Ectodermal cell (in vitro differentiated cells): ENCODE data around the gene WDR3.
"Not testable (repeated sequence)": the region's sequence is repeated elsewhere in the genome, so short reads cannot be mapped to it uniquely, and the experiment has no call there.

Experiments
- H3K27ac ChIP-seq: 2 replicates; pipeline ENCODE4 v1.7.0; 2013; ENCODE audit warnings: mild to moderate bottlenecking, low read depth, low read length; ENCODE audit not compliant: insufficient read depth, poor library complexity, severe bottlenecking
- H3K27me3 ChIP-seq: 2 replicates; pipeline ENCODE4 v1.7.0; 2013; ENCODE audit warnings: mild to moderate bottlenecking, low read length; ENCODE audit not compliant: insufficient read depth, control insufficient read depth, poor library complexity, severe bottlenecking
- H3K36me3 ChIP-seq: one replicate; pipeline ENCODE4 v1.7.0; 2013; ENCODE audit warnings: low read length; ENCODE audit not compliant: control insufficient read depth, insufficient read depth
- H3K4me1 ChIP-seq: one replicate; pipeline ENCODE4 v1.7.0; 2013; ENCODE audit warnings: low read length; ENCODE audit not compliant: control insufficient read depth, insufficient read depth
- H3K4me3 ChIP-seq: 2 replicates; pipeline ENCODE4 v1.7.0; 2013; ENCODE audit warnings: low read depth, low read length, control low read depth; ENCODE audit not compliant: insufficient read depth
- H3K9me3 ChIP-seq: 2 replicates; pipeline ENCODE4 v1.7.0; 2013; ENCODE audit warnings: mild to moderate bottlenecking, low read length, moderate library complexity; ENCODE audit not compliant: control insufficient read depth
- WGBS, 2 experiments: methylation state at CpG; one replicate each; pipeline ENCODE4 v1.1.7; 2013; ENCODE audit warnings: missing lambda C conversion rate in 2 of 2; 5-methylcytosine and 5-hydroxymethylcytosine counted together

WDR3 gene

GRCh38 chr1:117904485-117904884, 25.1 kb upstream of the WDR3 start:
- H3K4me1 ChIP-seq: no peaks in the 10 kb centered on the region
- no peaks in the 10 kb centered on the region for H3K27me3 ChIP-seq
- no peak overlapping the region for H3K4me3 ChIP-seq
- H3K36me3 ChIP-seq: peaks cover 4% of the 10 kb centered on the region
- 96% methylated on average over 3 of the region's 3 CpGs for WGBS, 2 experiments
- no peaks in the 10 kb centered on the region for H3K9me3 ChIP-seq
- H3K27ac ChIP-seq: no peak overlapping the region

GRCh38 chr1:117905019-117905418, 24.5 kb upstream of the WDR3 start:
- WGBS, 2 experiments: 96 to 97% methylated on average over 2 of the region's 2 CpGs
- Histone ChIP-seq H3K36me3 (peaks cover 4% of the 10 kb centered on the region), H3K4me3 (no peak overlapping the region)

DNA sequence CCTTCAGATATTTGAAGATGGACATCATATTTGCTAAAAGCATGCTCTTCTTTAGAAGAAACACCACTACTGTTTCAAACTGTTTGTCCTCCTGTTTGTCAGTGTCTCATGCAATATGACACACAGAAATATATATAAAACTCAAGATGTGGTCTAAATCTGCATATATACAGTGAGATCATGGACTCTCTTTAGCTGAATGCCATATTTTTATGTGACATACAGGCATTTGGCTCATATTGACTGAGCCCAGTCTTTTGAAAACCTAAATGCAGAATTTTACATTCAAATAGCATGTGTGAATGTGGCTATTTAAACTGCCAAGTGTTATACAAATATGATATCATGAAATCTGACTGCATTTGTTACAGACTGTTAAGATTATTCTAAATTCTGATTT, 18.5 kb upstream of the WDR3 start:
- Histone ChIP-seq H3K36me3 (peaks cover 14% of the 10 kb centered on the region), H3K27me3 (no peaks in the 10 kb centered on the region), H3K4me1 (no peaks in the 10 kb centered on the region), H3K4me3 (no peak overlapping the region), H3K9me3 (no peaks in the 10 kb centered on the region), H3K27ac (no peak overlapping the region)

More at GRCh38 chr1:117905019-117905418, 24.5 kb upstream of the WDR3 start:
- Histone ChIP-seq H3K27me3 (no peaks in the 10 kb centered on the region), H3K4me1 (no peaks in the 10 kb centered on the region), H3K27ac (no peak overlapping the region), H3K9me3 (no peaks in the 10 kb centered on the region)

GRCh38 chr1:117919376-117919775, 10.2 kb upstream of the WDR3 start:
- no peak overlapping the region for H3K4me3 ChIP-seq

DNA sequence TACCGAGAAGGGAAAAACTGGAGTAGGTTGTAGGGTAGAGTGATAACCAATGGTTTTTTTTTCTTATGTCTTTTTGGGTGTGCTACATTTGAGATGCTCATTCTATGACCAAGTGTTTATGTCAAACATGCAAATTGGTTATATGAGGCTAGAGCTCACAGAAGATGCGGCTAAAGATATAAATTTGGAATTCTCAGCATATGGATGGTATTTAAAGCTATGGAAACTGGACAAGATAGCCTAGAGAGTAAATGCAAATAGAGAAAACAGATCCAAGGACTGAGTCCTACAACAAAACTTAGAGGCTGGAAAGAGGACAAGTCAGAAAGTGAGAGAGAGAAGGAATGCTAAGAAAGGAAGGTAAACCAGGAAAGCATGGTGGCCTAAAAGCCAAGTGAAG, 7.5 kb upstream of the WDR3 start:
- 95 to 96% methylated on average over 2 of the region's 2 CpGs for WGBS, 2 experiments
- Histone ChIP-seq H3K4me1 (no peaks in the 10 kb centered on the region), H3K36me3 (peaks cover 10% of the 10 kb centered on the region), H3K27me3 (no peaks in the 10 kb centered on the region), H3K9me3 (no peaks in the 10 kb centered on the region), H3K4me3 (no peak overlapping the region), H3K27ac (no peak overlapping the region)

More at GRCh38 chr1:117919376-117919775, 10.2 kb upstream of the WDR3 start:
- Histone ChIP-seq H3K27ac (no peak overlapping the region), H3K36me3 (peaks cover 10% of the 10 kb centered on the region), H3K27me3 (no peaks in the 10 kb centered on the region), H3K9me3 (no peaks in the 10 kb centered on the region), H3K4me1 (no peaks in the 10 kb centered on the region)

DNA sequence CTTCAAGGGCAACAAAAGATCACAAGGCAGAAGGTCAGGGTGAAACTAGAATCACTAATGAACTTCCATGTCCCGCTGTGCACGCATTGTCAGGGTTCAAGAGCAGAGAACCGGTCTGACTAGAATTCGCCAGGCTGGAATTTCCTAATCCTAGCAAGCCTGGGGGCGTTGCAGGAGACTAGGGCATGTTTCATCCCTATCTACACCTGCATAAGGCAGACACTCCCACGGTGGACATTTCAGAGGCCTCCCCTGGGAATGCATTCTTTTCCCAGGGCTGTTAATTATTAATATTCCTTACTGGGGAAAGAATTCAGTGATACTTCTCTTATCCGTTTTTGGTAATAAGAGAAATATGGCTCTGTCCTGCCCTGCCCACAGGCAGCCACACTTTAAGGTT, 6.8 kb upstream of the WDR3 start:
- not testable (repeated sequence) for H3K9me3 ChIP-seq, H3K27me3 ChIP-seq, H3K27ac ChIP-seq, H3K4me1 ChIP-seq, H3K4me3 ChIP-seq
- WGBS, 2 experiments: 94 to 95% methylated on average over 7 of the region's 7 CpGs
- peaks cover 10% of the 10 kb centered on the region for H3K36me3 ChIP-seq

GRCh38 chr1:117925981-117926380, 3.6 kb upstream of the WDR3 start:
- Histone ChIP-seq H3K4me3 (no peak overlapping the region), H3K9me3 (no peaks in the 10 kb centered on the region), H3K27me3 (no peaks in the 10 kb centered on the region), H3K36me3 (no peaks in the 10 kb centered on the region), H3K27ac (no peak overlapping the region), H3K4me1 (peaks cover 5% of the 10 kb centered on the region)
- 94 to 98% methylated on average over 3 of the region's 3 CpGs for WGBS, 2 experiments

DNA sequence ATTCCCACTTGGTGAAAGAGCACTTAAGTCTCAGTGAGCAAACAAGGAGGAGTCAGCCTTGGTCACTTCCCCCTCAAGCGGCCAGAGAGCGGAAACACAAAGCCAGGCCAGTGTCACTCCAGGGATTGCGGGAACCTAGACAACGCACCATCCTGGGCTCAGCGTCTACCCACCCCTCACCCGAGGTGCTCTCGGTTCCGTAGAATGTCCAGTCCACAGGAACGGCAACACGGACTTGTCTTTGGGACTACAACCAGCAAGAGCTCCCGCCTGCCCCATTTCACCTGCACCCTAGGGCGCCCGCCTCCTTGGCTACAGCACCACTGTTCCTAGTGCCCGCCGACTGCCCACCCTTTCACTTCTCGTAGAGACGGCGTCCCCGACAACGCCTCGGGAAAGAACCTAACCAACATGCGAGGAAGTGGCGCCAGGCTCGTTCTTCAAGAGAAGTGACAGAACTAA, 627 bp upstream of the WDR3 start:
- H3K4me3 ChIP-seq: peak overlapping the region; percentile 69
- WGBS, 2 experiments: 0% methylated on average over 24 of the region's 24 CpGs
- H3K4me1 ChIP-seq: peaks cover 10% of the 10 kb centered on the region
- peak overlapping the region; percentile 56 for H3K27ac ChIP-seq
- no peaks in the 10 kb centered on the region for H3K9me3 ChIP-seq
- H3K27me3 ChIP-seq: no peaks in the 10 kb centered on the region
- no peaks in the 10 kb centered on the region for H3K36me3 ChIP-seq

DNA sequence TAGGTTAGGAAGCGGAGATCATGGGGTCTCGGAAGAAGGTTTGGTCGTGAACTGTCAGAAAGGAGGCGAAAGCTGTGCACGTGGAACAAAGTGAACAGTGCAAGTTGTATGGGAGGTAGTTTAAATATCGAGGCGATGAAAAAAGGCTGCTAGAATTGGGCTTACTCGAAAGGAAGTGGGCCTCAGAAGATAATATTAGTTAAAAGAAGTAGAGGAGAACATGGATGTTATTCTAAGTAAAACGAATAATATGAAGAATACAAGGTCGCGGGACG, 571 bp downstream of the WDR3 start:
- WGBS, 2 experiments: 1% methylated on average over 12 of the region's 12 CpGs
- Histone ChIP-seq H3K9me3 (no peaks in the 10 kb centered on the region), H3K27me3 (no peaks in the 10 kb centered on the region), H3K4me1 (peaks cover 10% of the 10 kb centered on the region), H3K4me3 (peak overlapping the region; percentile 69), H3K36me3 (no peaks in the 10 kb centered on the region), H3K27ac (no peak overlapping the region)

DNA sequence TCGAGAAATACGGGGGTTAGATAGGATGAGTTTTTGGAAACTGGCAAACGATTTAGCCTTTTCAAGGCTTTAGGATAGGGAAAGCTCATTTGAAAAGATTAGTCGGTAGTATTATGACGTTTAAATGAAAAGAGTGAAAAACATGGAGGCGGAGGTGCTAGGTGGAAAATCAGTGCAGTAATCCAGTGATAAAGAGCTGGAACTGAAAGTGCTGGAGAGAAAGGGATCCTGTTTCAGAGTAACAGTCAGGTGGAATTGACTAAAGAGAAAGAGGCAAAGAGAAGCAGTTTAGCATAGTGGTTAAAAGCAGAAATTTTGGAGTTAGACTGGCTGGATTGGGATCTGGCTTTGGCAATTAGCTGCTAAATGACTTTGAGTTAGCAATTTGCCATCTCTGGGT, 945 bp downstream of the WDR3 start:
- H3K36me3 ChIP-seq: no peaks in the 10 kb centered on the region
- peaks cover 10% of the 10 kb centered on the region for H3K4me1 ChIP-seq
- H3K27me3 ChIP-seq: no peaks in the 10 kb centered on the region
- H3K9me3 ChIP-seq: no peaks in the 10 kb centered on the region
- 8% methylated on average over 6 of the region's 6 CpGs for WGBS, 2 experiments
- H3K4me3 ChIP-seq: peak overlapping the region; percentile 69
- H3K27ac ChIP-seq: no peak overlapping the region

GRCh38 chr1:117932576-117932975, 3.0 kb downstream of the WDR3 start:
- no peaks in the 10 kb centered on the region for H3K36me3 ChIP-seq
- 93 to 96% methylated on average over 4 of the region's 4 CpGs for WGBS, 2 experiments
- no peaks in the 10 kb centered on the region for H3K9me3 ChIP-seq
- no peak overlapping the region for H3K4me3 ChIP-seq
- H3K27ac ChIP-seq: no peak overlapping the region
- H3K27me3 ChIP-seq: no peaks in the 10 kb centered on the region
- peaks cover 10% of the 10 kb centered on the region for H3K4me1 ChIP-seq
